H9 (cell line): ENCODE measurements around the gene HTRA1. TPM values are rescaled to one million over a fixed set of nuclear protein-coding genes. Genes with fewer than 3 reads are reported as not detected.

Experiments
- DNase-seq: peaks from one replicate; pipeline ENCODE4 v3.0.0-alpha.2; 2017
- H2AFZ ChIP-seq: one replicate; pipeline ENCODE4 v1.6.1; 2013; ENCODE audit warnings: mild to moderate bottlenecking, low read length, control low read depth, moderate library complexity
- H2AK5ac ChIP-seq: 2 replicates; pipeline ENCODE4 v1.6.1; 2013; ENCODE audit warnings: low read length, control low read depth, mixed read lengths; ENCODE audit not compliant: insufficient read length
- H2BK120ac ChIP-seq: one replicate; pipeline ENCODE4 v1.6.1; 2013; ENCODE audit warnings: low read depth, mild to moderate bottlenecking, low read length, control low read depth, inconsistent platforms; ENCODE audit not compliant: poor library complexity, severe bottlenecking
- H2BK12ac ChIP-seq: 2 replicates; pipeline ENCODE4 v1.6.1; 2013; ENCODE audit warnings: low read length, control low read depth, mixed read lengths, low read depth; ENCODE audit not compliant: insufficient read length
- H2BK15ac ChIP-seq: 2 replicates; pipeline ENCODE4 v1.6.1; 2013; ENCODE audit warnings: low read depth, low read length, control low read depth
- H2BK20ac ChIP-seq: one replicate; pipeline ENCODE4 v1.6.1; 2013; ENCODE audit warnings: low read depth, mild to moderate bottlenecking, low read length, control low read depth, inconsistent platforms; ENCODE audit not compliant: poor library complexity, severe bottlenecking
- H2BK5ac ChIP-seq: 2 replicates; pipeline ENCODE4 v1.6.1; 2013; ENCODE audit warnings: low read length, control low read depth, mixed read lengths; ENCODE audit not compliant: insufficient read length
- H3K14ac ChIP-seq: 2 replicates; pipeline ENCODE4 v1.6.1; 2013; ENCODE audit warnings: low read length, control low read depth; ENCODE audit not compliant: insufficient read depth
- H3K18ac ChIP-seq: 2 replicates; pipeline ENCODE4 v1.6.1; 2013; ENCODE audit warnings: low read depth, mild to moderate bottlenecking, mixed read lengths, low read length, control low read depth; ENCODE audit not compliant: insufficient read length
- H3K23ac ChIP-seq: 2 replicates; pipeline ENCODE4 v1.6.1; 2013; ENCODE audit warnings: low read length, control low read depth, mixed read lengths, low read depth; ENCODE audit not compliant: insufficient read length
- H3K23me2 ChIP-seq: 2 replicates; pipeline ENCODE4 v1.6.1; 2013; ENCODE audit warnings: low read depth, mild to moderate bottlenecking, mixed read lengths, low read length, control low read depth; ENCODE audit not compliant: insufficient read length, poor library complexity, severe bottlenecking
- H3K27ac ChIP-seq: 2 replicates; pipeline ENCODE4 v1.5.1; 2013; ENCODE audit warnings: low read length, control low read depth, mixed read lengths, low read depth; ENCODE audit not compliant: insufficient read length
- H3K27me3 ChIP-seq: 2 replicates; pipeline ENCODE4 v1.6.1; 2013; ENCODE audit warnings: low read length, control low read depth, inconsistent platforms; ENCODE audit not compliant: insufficient read depth
- H3K4ac ChIP-seq: 2 replicates; pipeline ENCODE4 v1.6.1; 2013; ENCODE audit warnings: low read depth, mild to moderate bottlenecking, control low read depth, inconsistent platforms, low read length, moderate library complexity
- H3K4me1 ChIP-seq: 2 replicates; pipeline ENCODE4 v1.6.1; 2013; ENCODE audit warnings: low read length, control low read depth, inconsistent platforms; ENCODE audit not compliant: insufficient read depth
- H3K4me2 ChIP-seq: 2 replicates; pipeline ENCODE4 v1.6.1; 2013; ENCODE audit warnings: low read length, control low read depth, mixed read lengths; ENCODE audit not compliant: insufficient read length, insufficient read depth
- H3K56ac ChIP-seq: 2 replicates; pipeline ENCODE4 v1.6.1; 2013; ENCODE audit warnings: low read depth, mild to moderate bottlenecking, mixed read lengths, low read length, control low read depth; ENCODE audit not compliant: insufficient read length
- H3K79me1 ChIP-seq: 2 replicates; pipeline ENCODE4 v1.6.1; 2013; ENCODE audit warnings: low read depth, mild to moderate bottlenecking, moderate library complexity, low read length, control low read depth, inconsistent platforms; ENCODE audit not compliant: insufficient read depth, poor library complexity, severe bottlenecking
- H3K79me2 ChIP-seq: 2 replicates; pipeline ENCODE4 v1.6.1; 2013; ENCODE audit warnings: low read length, control low read depth, inconsistent platforms; ENCODE audit not compliant: insufficient read depth
- H3K9ac ChIP-seq: 2 replicates; pipeline ENCODE4 v1.6.1; 2013; ENCODE audit warnings: low read length, control low read depth, mixed read lengths; ENCODE audit not compliant: insufficient read length; ENCODE audit errors: extremely low read depth
- H3K9me3 ChIP-seq: one replicate; pipeline ENCODE4 v1.6.1; 2013; ENCODE audit warnings: low read depth, low read length, inconsistent platforms; ENCODE audit not compliant: control insufficient read depth
- H3T11ph ChIP-seq: one replicate; pipeline ENCODE4 v1.6.1; 2013; ENCODE audit warnings: mild to moderate bottlenecking, low read length, control low read depth, inconsistent platforms
- H4K20me1 ChIP-seq: one replicate; pipeline ENCODE4 v1.6.1; 2013; ENCODE audit not compliant: control insufficient read depth, insufficient read length, insufficient read depth
- H4K5ac ChIP-seq: 2 replicates; pipeline ENCODE4 v1.6.1; 2013; ENCODE audit warnings: low read depth, mild to moderate bottlenecking, mixed read lengths, low read length, control low read depth; ENCODE audit not compliant: insufficient read length
- H4K8ac ChIP-seq: replicated peaks from 2 replicates; pipeline ENCODE4 v1.6.1; 2013; ENCODE audit warnings: low read length, control low read depth, mixed read lengths, low read depth; ENCODE audit not compliant: insufficient read length
- H4K91ac ChIP-seq: 2 replicates; pipeline ENCODE4 v1.6.1; 2013; ENCODE audit warnings: low read depth, mild to moderate bottlenecking, moderate library complexity, mixed read lengths, low read length, control low read depth; ENCODE audit not compliant: insufficient read length
- H3K27ac Mint-ChIP-seq, 3 experiments: 2 replicates in 2 of 3; 3 replicates in 1 of 3; pipeline ENCODE4 v1.8.0; 2020 to 2021; ENCODE audit warnings: mixed read lengths in 3 of 3, mild to moderate bottlenecking in 1 of 3, moderate library complexity in 1 of 3
- H3K27me3 Mint-ChIP-seq: 2 replicates; pipeline ENCODE4 v1.8.0; 2021; ENCODE audit warnings: low read depth, mild to moderate bottlenecking, moderate library complexity, mixed read lengths
- H3K36me3 Mint-ChIP-seq, 3 experiments: 2 replicates in 2 of 3; 3 replicates in 1 of 3; pipeline ENCODE4 v1.8.0; 2020 to 2021; ENCODE audit warnings: low read depth in 3 of 3, mixed read lengths in 3 of 3; ENCODE audit not compliant: insufficient read depth in 1 of 3
- H3K4me1 Mint-ChIP-seq, 2 experiments: 2 replicates each; pipeline ENCODE4 v1.8.0; 2020; ENCODE audit warnings: mixed read lengths in 2 of 2
- H3K4me3 Mint-ChIP-seq, 2 experiments: 2 replicates in 1 of 2; 3 replicates in 1 of 2; pipeline ENCODE4 v1.8.0; 2020 to 2021; ENCODE audit warnings: mild to moderate bottlenecking in 2 of 2, mixed read lengths in 2 of 2, moderate library complexity in 1 of 2
- H3K9me3 Mint-ChIP-seq, 2 experiments: 2 replicates in 1 of 2; 3 replicates in 1 of 2; pipeline ENCODE4 v1.8.0; 2020; ENCODE audit warnings: mild to moderate bottlenecking in 2 of 2, mixed read lengths in 2 of 2, moderate library complexity in 1 of 2
- WGBS: extraction: QIAGEN DNeasy Blood & Tissue Kit; methylation state at CpG from one replicate; pipeline ENCODE4 v1.1.7; 2013; ENCODE audit warnings: missing lambda C conversion rate, low lambda C conversion rate, mixed read lengths; ENCODE audit not compliant: insufficient read length; ENCODE audit errors: extremely low coverage; 5-methylcytosine and 5-hydroxymethylcytosine counted together
- total RNA-seq: library from RNA; stranded (reverse); gene quantifications from 2 replicates; pipeline ENCODE4 v1.2.1, GENCODE V29; 2021
- TF ChIP-seq, protein P1 (sequence below): fragments of 200-600 bp; sonication (generic); conservative IDR thresholded peaks from 3 replicates; pipeline ENCODE4 v1.8.0; 2021; ENCODE audit warnings: antibody characterized with exemption, mild to moderate bottlenecking

HTRA1 gene
- total RNA-seq, 1 experiment from 2014 or later = 11.1 TPM

DNA sequence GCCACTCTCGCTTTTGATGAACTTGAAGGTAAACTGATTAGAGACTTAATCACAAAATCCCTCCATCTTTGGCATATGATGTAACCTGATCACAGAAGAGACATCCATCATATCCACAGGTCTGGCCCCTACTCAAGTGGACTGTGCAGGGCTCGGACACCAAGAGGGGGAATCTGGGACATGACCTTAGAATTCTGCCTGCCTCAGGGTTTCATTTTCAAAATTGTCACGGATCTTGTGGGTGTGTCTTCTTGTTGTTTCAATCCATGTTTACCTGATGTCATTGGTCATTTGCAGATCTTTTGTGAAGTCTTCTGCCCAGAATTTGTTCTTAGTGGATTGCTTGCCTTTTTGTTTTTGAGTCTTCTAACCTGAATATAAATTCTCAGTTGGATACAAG, 12.8 kb upstream of the HTRA1 start:
- H2BK120ac ChIP-seq = no peak overlapping the region
- no peak overlapping the region for H2AK5ac ChIP-seq
- H2BK20ac ChIP-seq = no peak overlapping the region
- Mint-ChIP-seq H3K4me1 (peaks cover 0 to 9% of the 10 kb centered on the region in 2 experiments; a peak in 3 of 4 replicates), H3K27me3 (peaks cover 6% of the 10 kb centered on the region), H3K36me3 (peaks cover 2 to 6% (median 3%) of the 10 kb centered on the region in 3 experiments; a peak in 5 of 7 replicates), H3K9me3 (peaks cover 14 to 20% of the 10 kb centered on the region in 2 experiments), H3K27ac (no peak overlapping the region), H3K4me3 (no peak overlapping the region)
- TF ChIP-seq, protein P1, sequence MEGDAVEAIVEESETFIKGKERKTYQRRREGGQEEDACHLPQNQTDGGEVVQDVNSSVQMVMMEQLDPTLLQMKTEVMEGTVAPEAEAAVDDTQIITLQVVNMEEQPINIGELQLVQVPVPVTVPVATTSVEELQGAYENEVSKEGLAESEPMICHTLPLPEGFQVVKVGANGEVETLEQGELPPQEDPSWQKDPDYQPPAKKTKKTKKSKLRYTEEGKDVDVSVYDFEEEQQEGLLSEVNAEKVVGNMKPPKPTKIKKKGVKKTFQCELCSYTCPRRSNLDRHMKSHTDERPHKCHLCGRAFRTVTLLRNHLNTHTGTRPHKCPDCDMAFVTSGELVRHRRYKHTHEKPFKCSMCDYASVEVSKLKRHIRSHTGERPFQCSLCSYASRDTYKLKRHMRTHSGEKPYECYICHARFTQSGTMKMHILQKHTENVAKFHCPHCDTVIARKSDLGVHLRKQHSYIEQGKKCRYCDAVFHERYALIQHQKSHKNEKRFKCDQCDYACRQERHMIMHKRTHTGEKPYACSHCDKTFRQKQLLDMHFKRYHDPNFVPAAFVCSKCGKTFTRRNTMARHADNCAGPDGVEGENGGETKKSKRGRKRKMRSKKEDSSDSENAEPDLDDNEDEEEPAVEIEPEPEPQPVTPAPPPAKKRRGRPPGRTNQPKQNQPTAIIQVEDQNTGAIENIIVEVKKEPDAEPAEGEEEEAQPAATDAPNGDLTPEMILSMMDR = no peak
- no peak overlapping the region for H3K14ac ChIP-seq
- no peak for DNase-seq
- H2BK5ac ChIP-seq = no peak overlapping the region
- H3K18ac ChIP-seq = no peak overlapping the region
- H3K4ac ChIP-seq = no peak overlapping the region
- H3T11ph ChIP-seq = no peak overlapping the region
- WGBS = no CpG with 5 or more reads among the region's 3 CpGs
- no peaks in the 10 kb centered on the region for H3K79me2 ChIP-seq
- no peak overlapping the region for H3K4me2 ChIP-seq
- H3K27me3 ChIP-seq = no peaks in the 10 kb centered on the region
- no peak overlapping the region for H2AFZ ChIP-seq
- H4K5ac ChIP-seq = no peak overlapping the region
- no peaks in the 10 kb centered on the region for H4K20me1 ChIP-seq
- H3K79me1 ChIP-seq = no peaks in the 10 kb centered on the region
- no peak overlapping the region for H3K56ac ChIP-seq
- H2BK12ac ChIP-seq = no peak overlapping the region
- H3K23ac ChIP-seq = no peak overlapping the region
- H2BK15ac ChIP-seq = no peak overlapping the region
- no peak overlapping the region for H3K9ac ChIP-seq
- no peaks in the 10 kb centered on the region for H3K9me3 ChIP-seq
- H4K8ac ChIP-seq = no peak overlapping the region
- no peaks in the 10 kb centered on the region for H3K23me2 ChIP-seq
- no peak overlapping the region for H4K91ac ChIP-seq
- no peak overlapping the region for H3K27ac ChIP-seq
- no peaks in the 10 kb centered on the region for H3K4me1 ChIP-seq
